Neural progenitor cell (in vitro differentiated cells): ENCODE data around the gene SOX11.

Source experiments
- EZH2 ChIP-seq: fragments of 200-600 bp; sonication (generic); IDR thresholded peaks from 2 replicates; pipeline ENCODE4 v1.6.1; 2017; ENCODE audit warnings: antibody characterized with exemption, mild to moderate bottlenecking, moderate library complexity
- EZH2phosphoT487 ChIP-seq: fragments of 200-600 bp; sonication (generic); IDR thresholded peaks from 2 replicates; pipeline ENCODE4 v1.6.1; 2017; ENCODE audit warnings: antibody characterized with exemption
- TF ChIP-seq, protein P1 (sequence below): fragments of 200-600 bp; sonication (generic); IDR thresholded peaks from 2 replicates; pipeline ENCODE4 v1.5.1; 2017; ENCODE audit warnings: antibody characterized with exemption, mild to moderate bottlenecking

DNA sequence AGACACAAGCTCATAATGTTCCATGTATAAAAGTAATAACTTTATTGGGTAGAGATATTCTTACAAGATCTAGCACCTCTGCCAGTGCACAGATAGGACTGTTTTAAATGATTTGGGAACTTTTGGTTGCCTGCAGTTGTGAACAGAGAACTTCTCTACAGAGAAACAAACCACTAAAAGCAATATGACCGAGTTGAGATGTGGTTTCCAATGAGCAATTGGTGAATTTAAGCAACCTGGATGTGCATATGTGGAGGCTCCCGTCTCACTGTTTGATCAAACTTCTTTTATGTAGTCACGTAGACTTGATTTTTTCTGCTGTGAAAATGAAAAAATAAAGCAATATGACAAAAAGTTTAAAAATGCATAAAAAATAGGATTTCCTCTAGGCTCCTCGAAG lies 7.8 kb downstream of the SOX11 start:
- TF ChIP-seq, protein P1, sequence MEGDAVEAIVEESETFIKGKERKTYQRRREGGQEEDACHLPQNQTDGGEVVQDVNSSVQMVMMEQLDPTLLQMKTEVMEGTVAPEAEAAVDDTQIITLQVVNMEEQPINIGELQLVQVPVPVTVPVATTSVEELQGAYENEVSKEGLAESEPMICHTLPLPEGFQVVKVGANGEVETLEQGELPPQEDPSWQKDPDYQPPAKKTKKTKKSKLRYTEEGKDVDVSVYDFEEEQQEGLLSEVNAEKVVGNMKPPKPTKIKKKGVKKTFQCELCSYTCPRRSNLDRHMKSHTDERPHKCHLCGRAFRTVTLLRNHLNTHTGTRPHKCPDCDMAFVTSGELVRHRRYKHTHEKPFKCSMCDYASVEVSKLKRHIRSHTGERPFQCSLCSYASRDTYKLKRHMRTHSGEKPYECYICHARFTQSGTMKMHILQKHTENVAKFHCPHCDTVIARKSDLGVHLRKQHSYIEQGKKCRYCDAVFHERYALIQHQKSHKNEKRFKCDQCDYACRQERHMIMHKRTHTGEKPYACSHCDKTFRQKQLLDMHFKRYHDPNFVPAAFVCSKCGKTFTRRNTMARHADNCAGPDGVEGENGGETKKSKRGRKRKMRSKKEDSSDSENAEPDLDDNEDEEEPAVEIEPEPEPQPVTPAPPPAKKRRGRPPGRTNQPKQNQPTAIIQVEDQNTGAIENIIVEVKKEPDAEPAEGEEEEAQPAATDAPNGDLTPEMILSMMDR: no peak
- no peak for TF ChIP-seq EZH2phosphoT487
- TF ChIP-seq EZH2: no peak
